HepG2 (cell line): ENCODE results near the gene UVSSA. TPM values are rescaled to one million over a fixed set of nuclear protein-coding genes. Genes with fewer than 3 reads are reported as not detected.

ENCODE experiments used
- ARID2 ChIP-seq: sonication (generic); formaldehyde crosslinking; IDR thresholded peaks from 2 replicates; pipeline ENCODE4 v1.8.1; 2022; ENCODE audit warnings: mild to moderate bottlenecking, missing genetic modification reagents, borderline replicate concordance
- ARNT2 ChIP-seq: sonication (generic); formaldehyde crosslinking; IDR thresholded peaks from 2 replicates; pipeline ENCODE4 v1.8.0; 2022; ENCODE audit warnings: mild to moderate bottlenecking, low read depth, missing genetic modification reagents, moderate library complexity
- CCDC6 ChIP-seq: sonication (generic); formaldehyde crosslinking; IDR thresholded peaks from 2 replicates; pipeline ENCODE4 v1.8.1; 2022; ENCODE audit warnings: mild to moderate bottlenecking, missing genetic modification reagents, moderate library complexity
- CEBPB ChIP-seq: IDR thresholded peaks from 2 replicates; pipeline ENCODE4 v1.6.1; 2011; ENCODE audit warnings: low read depth, low read length, improper control_type of control experiment, borderline replicate concordance
- CREM ChIP-seq, 2 experiments: sonication (generic) in 1 of 2; formaldehyde crosslinking in 1 of 2; IDR thresholded peaks; 2 replicates each; pipeline versions ENCODE4 v1.4.0 to v1.6.1; 2016 to 2020; ENCODE audit warnings: antibody characterized with exemption in 1 of 2, mild to moderate bottlenecking in 1 of 2, missing genetic modification reagents in 1 of 2
- EP300 ChIP-seq, 3 experiments: sonication (generic) in 1 of 3; formaldehyde crosslinking in 1 of 3; IDR thresholded peaks; 2 replicates each; pipeline versions ENCODE4 v1.5.1 to v1.6.1; 2011 to 2020; ENCODE audit warnings: low read depth in 2 of 3, low read length in 2 of 3, borderline replicate concordance in 1 of 3, improper control_type of control experiment in 1 of 3, mild to moderate bottlenecking in 1 of 3, missing genetic modification reagents in 1 of 3, moderate library complexity in 1 of 3
- GATAD2A ChIP-seq: IDR thresholded peaks from 2 replicates; pipeline ENCODE4 v1.6.1; 2016
- HOXD1 ChIP-seq: sonication (generic); formaldehyde crosslinking; IDR thresholded peaks from 2 replicates; pipeline ENCODE4 v1.5.0; 2020; ENCODE audit warnings: missing genetic modification reagents
- IKZF4 ChIP-seq: sonication (generic); formaldehyde crosslinking; IDR thresholded peaks from 2 replicates; pipeline ENCODE4 v1.5.1; 2020; ENCODE audit warnings: borderline replicate concordance, mild to moderate bottlenecking, low read depth, missing genetic modification reagents; ENCODE audit errors: not compliant biosample characterization
- SKI ChIP-seq: fragments of 450-650 bp; IDR thresholded peaks from one replicate; pipeline ENCODE4 v1.6.1; 2018; ENCODE audit warnings: mild to moderate bottlenecking; ENCODE audit not compliant: partially characterized antibody
- TGIF2 ChIP-seq: IDR thresholded peaks from 2 replicates; pipeline ENCODE4 v1.6.1; 2016; ENCODE audit warnings: control low read depth, missing compliant biosample characterization
- ZEB1 ChIP-seq: IDR thresholded peaks from 2 replicates; pipeline ENCODE4 v1.6.1; 2012; ENCODE audit warnings: mild to moderate bottlenecking, low read depth, inconsistent platforms; ENCODE audit not compliant: insufficient replicate concordance
- ZNF343 ChIP-seq: sonication (generic); formaldehyde crosslinking; IDR thresholded peaks from 2 replicates; pipeline ENCODE4 v1.4.0; 2020; ENCODE audit warnings: mild to moderate bottlenecking, missing genetic modification reagents
- ZNF558 ChIP-seq: sonication (generic); formaldehyde crosslinking; IDR thresholded peaks from 2 replicates; pipeline ENCODE4 v1.9.0; 2022; ENCODE audit warnings: mild to moderate bottlenecking, missing genetic modification reagents, borderline replicate concordance
- ZNF572 ChIP-seq: sonication (generic); formaldehyde crosslinking; IDR thresholded peaks from 2 replicates; pipeline ENCODE4 v1.5.1; 2020; ENCODE audit warnings: mild to moderate bottlenecking, missing genetic modification reagents
- ZNF761 ChIP-seq: sonication (generic); formaldehyde crosslinking; conservative IDR thresholded peaks from 2 replicates; pipeline ENCODE4 v1.4.0; 2020; ENCODE audit warnings: mild to moderate bottlenecking, missing genetic modification reagents
- polyA plus RNA-seq, 8 experiments: library from polyadenylated mRNA; depleted of rRNA in 3 of 8; stranded (reverse) in 7 of 8; unstranded in 1 of 8; fragments of >200 nt; fragmentation: Illumina TruSeq in 4 of 8; extraction: Trizol in 4 of 8; gene quantifications; 2 replicates each; pipeline versions ENCODE4 v1.2.1 to v1.2.3, GENCODE V29; 2011 to 2016; ENCODE audit warnings: low read depth in 4 of 8, missing spikeins in 1 of 8, mixed read lengths in 1 of 8; ENCODE audit not compliant: insufficient read depth in 1 of 8
- total RNA-seq, 5 experiments: library from RNA; depleted of rRNA; stranded (reverse); fragments of >200 nt; fragmentation: Illumina TruSeq; extraction: Trizol; gene quantifications; 2 replicates each; pipeline ENCODE4 v1.2.3, GENCODE V29; 2016; ENCODE audit warnings: low read depth in 1 of 5
- TF ChIP-seq, protein P1 (sequence below): sonication (generic); formaldehyde crosslinking; IDR thresholded peaks from one replicate; pipeline ENCODE4 v1.5.1; 2020; ENCODE audit warnings: mild to moderate bottlenecking, missing genetic modification reagents; ENCODE audit errors: not compliant biosample characterization
- TF ChIP-seq, protein P2 (sequence below): sonication (generic); formaldehyde crosslinking; conservative IDR thresholded peaks from 2 replicates; pipeline ENCODE4 v1.8.0; 2022; ENCODE audit warnings: low read depth, missing genetic modification reagents

The UVSSA gene
- total and polyA plus RNA-seq, 2 of the 13 experiments (the other 11 are each of a cell fraction or from before 2014, with no cell fraction given) = 4.6 to 8.4 TPM

DNA sequence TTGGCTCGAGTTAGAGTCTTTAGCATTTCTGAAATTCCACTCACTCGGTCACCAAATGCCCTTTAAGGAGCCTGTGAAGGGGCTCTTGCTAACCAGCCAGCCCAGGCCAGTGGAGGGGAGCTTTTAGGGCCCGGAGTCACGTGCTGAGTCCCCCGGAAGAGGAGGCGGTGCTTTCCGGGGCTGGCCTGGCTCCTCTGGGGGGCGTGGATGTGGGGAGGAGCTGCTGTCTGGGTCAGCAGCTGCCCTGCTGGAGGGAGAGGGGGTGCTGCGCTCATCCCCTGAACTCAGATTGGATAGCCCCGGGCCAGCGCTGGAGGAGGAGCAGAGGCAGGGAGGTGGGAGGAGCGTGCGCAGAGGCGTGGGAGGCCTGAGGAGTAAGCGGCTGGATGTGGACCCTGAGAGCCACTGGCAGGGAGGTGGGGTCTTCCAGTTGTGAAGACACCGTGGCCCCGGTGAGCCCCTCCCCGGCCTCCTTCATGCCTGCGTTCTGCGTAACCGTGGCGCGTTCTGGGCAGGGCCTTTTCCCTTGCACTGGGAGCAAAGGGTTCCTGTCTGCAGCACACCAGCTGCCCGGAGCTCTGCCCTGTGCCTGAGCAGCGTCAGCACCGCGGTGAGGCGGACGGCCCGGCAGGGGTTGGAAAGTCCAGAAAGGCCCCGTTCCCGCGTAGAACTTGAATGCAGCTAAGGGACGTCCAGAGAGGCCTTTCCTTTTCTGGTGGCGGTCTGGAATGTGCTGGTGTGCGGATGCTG, 37.6 kb upstream of the UVSSA start (continued):
- TF ChIP-seq, protein P1, sequence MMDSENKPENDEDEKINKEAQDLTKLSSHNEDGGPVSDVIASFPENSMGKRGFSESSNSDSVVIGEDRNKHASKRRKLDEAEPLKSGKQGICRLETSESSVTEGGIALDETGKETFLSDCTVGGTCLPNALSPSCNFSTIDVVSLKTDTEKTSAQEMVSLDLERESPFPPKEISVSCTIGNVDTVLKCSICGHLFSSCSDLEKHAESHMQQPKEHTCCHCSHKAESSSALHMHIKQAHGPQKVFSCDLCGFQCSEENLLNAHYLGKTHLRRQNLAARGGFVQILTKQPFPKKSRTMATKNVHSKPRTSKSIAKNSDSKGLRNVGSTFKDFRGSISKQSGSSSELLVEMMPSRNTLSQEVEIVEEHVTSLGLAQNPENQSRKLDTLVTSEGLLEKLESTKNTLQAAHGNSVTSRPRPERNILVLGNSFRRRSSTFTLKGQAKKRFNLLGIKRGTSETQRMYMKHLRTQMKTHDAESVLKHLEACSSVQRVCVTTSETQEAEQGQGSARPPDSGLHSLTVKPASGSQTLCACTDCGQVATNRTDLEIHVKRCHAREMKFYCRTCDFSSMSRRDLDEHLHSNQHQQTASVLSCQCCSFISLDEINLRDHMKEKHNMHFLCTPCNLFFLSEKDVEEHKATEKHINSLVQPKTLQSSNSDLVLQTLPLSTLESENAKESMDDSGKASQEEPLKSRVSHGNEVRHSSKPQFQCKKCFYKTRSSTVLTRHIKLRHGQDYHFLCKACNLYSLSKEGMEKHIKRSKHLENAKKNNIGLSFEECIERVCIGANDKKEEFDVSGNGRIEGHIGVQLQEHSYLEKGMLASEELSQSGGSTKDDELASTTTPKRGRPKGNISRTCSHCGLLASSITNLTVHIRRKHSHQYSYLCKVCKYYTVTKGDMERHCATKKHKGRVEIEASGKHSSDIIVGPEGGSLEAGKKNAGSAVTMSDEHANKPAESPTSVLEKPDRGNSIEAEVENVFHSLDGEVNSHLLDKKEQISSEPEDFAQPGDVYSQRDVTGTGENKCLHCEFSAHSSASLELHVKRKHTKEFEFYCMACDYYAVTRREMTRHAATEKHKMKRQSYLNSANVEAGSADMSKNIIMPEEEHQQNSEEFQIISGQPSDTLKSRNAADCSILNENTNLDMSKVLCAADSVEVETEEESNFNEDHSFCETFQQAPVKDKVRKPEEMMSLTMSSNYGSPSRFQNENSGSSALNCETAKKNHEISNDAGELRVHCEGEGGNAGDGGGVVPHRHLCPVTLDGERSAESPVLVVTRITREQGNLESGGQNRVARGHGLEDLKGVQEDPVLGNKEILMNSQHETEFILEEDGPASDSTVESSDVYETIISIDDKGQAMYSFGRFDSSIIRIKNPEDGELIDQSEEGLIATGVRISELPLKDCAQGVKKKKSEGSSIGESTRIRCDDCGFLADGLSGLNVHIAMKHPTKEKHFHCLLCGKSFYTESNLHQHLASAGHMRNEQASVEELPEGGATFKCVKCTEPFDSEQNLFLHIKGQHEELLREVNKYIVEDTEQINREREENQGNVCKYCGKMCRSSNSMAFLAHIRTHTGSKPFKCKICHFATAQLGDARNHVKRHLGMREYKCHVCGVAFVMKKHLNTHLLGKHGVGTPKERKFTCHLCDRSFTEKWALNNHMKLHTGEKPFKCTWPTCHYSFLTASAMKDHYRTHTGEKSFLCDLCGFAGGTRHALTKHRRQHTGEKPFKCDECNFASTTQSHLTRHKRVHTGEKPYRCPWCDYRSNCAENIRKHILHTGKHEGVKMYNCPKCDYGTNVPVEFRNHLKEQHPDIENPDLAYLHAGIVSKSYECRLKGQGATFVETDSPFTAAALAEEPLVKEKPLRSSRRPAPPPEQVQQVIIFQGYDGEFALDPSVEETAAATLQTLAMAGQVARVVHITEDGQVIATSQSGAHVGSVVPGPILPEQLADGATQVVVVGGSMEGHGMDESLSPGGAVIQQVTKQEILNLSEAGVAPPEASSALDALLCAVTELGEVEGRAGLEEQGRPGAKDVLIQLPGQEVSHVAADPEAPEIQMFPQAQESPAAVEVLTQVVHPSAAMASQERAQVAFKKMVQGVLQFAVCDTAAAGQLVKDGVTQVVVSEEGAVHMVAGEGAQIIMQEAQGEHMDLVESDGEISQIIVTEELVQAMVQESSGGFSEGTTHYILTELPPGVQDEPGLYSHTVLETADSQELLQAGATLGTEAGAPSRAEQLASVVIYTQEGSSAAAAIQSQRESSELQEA (CRISPR knock-in tag) = no peak
- TF ChIP-seq CREM (IDR thresholded peaks at IDR 0.05) (no peak), CREM (CRISPR knock-in tag; IDR thresholded peaks at IDR 0.05) (no peak), ARNT2 (CRISPR knock-in tag) (peak; percentile 50; the same call in 1 of the 2 replicates), GATAD2A (CRISPR knock-in tag) (peak; percentile 56; the same call in 1 of the 2 replicates), EP300 (IDR thresholded peaks at IDR 0.05; ENCODE audit: low read depth in 2 of 2, low read length in 2 of 2) (no peak), EP300 (CRISPR knock-in tag; IDR thresholded peaks at IDR 0.05; ENCODE audit: borderline replicate concordance) (no peak), TGIF2 (CRISPR knock-in tag) (peak; percentile 63; the same call in 1 of the 2 replicates), ZNF343 (CRISPR knock-in tag) (no peak), ZEB1 (no peak), CCDC6 (CRISPR knock-in tag) (no peak), ZNF761 (CRISPR knock-in tag) (no peak), SKI (no peak), HOXD1 (CRISPR knock-in tag) (no peak), IKZF4 (CRISPR knock-in tag) (peak; percentile 22), CEBPB (no peak), ARID2 (CRISPR knock-in tag) (0 out of 2 replicates have a peak, but pooled peaks have one; percentile 33), ZNF558 (no peak), ZNF572 (CRISPR knock-in tag) (no peak)
- TF ChIP-seq, protein P2, sequence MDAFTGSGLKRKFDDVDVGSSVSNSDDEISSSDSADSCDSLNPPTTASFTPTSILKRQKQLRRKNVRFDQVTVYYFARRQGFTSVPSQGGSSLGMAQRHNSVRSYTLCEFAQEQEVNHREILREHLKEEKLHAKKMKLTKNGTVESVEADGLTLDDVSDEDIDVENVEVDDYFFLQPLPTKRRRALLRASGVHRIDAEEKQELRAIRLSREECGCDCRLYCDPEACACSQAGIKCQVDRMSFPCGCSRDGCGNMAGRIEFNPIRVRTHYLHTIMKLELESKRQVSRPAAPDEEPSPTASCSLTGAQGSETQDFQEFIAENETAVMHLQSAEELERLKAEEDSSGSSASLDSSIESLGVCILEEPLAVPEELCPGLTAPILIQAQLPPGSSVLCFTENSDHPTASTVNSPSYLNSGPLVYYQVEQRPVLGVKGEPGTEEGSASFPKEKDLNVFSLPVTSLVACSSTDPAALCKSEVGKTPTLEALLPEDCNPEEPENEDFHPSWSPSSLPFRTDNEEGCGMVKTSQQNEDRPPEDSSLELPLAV (CRISPR knock-in tag) = no peak
